ENCODE data around the gene KCNJ13. TPM values are rescaled to one million over a fixed set of nuclear protein-coding genes. Genes with fewer than 3 reads are reported as not detected.
"Not testable (repeated sequence)": the region's sequence is repeated elsewhere in the genome, so short reads cannot be mapped to it uniquely, and the experiment has no call there.

KCNJ13 gene
- total and polyA plus RNA-seq, 5 donors: not detected

DNA sequence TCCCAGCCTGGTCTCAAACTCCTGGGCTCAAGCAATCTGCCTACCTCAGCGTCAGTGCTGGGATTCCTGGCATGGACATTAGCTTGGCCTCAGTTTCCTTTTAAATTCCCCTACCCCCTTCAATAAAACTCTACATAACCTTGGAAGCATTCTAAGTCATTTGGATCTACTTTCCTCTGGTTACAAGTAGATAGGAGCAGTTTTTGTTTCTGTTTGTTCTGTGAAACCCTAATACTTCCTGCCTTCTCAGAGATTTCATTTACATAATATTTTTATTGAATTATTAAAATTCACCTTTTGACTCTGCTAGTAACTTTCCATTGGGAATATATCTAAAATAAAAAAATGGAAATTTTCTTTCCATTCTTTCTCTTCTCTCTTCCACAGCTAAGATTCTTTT, 53.3 kb downstream of the KCNJ13 start:
- intact Hi-C loops (cut with DNase I): no loop called here
- Histone ChIP-seq H3K9me3 (ENCODE audit: control insufficient read depth, low read length) (no peaks in the 10 kb centered on the region), H3K27me3 (ENCODE audit: control insufficient read depth, insufficient read depth) (no peaks in the 10 kb centered on the region), H3K4me3 (ENCODE audit: low read length) (no peak overlapping the region), H3K4me1 (ENCODE audit: control insufficient read depth, insufficient read depth, low read length) (peaks cover 2% of the 10 kb centered on the region), H3K27ac (ENCODE audit: low read length) (no peak overlapping the region)
- WGBS: 83% methylated on average over 1 of the region's 1 CpG
- no peak for DNase-seq
- ATAC-seq: no peak

DNA sequence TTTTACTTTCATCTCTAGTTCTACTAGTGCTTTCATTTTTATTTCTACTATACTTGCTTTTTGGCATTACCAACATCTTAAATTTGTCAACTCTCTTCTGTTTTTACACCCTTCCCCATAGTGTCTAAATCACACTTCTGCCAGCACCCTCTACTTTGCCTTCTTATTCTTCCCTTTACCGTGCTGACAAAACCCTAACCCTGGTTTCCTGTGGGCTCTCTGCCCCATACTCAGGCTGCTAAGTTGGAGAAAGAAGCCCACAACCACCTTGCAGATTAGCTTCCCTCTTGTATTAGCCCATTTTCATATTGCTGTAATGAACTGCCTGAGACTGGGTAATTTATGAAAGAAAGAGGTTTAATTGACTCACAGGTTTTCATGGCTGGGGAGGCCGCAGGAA, 54.5 kb downstream of the KCNJ13 start:
- no peak for ATAC-seq
- WGBS: 72% methylated on average over 2 of the region's 2 CpGs
- Histone ChIP-seq H3K4me3 (ENCODE audit: low read length) (no peak overlapping the region), H3K27me3 (ENCODE audit: control insufficient read depth, insufficient read depth) (no peaks in the 10 kb centered on the region), H3K9me3 (ENCODE audit: control insufficient read depth, low read length) (no peaks in the 10 kb centered on the region), H3K27ac (ENCODE audit: low read length) (no peak overlapping the region), H3K4me1 (ENCODE audit: control insufficient read depth, insufficient read depth, low read length) (peaks cover 2% of the 10 kb centered on the region)
- intact Hi-C loops (cut with DNase I): no loop called here
- no peak for DNase-seq

DNA sequence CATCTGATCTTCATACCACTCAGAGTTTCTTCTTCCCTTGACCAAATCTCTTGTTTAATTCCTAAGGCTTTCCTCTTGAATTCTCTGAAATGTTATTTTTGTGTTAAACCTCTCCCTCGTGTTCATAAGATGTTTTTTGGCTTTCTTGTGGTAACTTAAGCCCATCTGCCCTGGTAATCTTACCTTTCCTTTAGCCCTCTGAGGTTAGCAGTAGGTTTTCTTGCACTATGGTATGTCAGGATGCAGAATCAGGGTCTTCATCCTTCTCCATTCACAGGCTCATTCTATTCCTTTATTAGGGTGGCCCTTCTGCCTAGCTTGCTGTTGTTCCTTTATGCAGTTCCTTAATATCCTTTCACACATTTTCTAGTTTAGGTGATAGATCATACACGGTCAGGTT, 55.1 kb downstream of the KCNJ13 start:
- peaks cover 2% of the 10 kb centered on the region for H3K4me1 ChIP-seq (ENCODE audit: control insufficient read depth, insufficient read depth, low read length)
- intact Hi-C loops (cut with DNase I): no loop called here
- H3K4me3 ChIP-seq (ENCODE audit: low read length): no peak overlapping the region
- H3K9me3 ChIP-seq (ENCODE audit: control insufficient read depth, low read length): no peaks in the 10 kb centered on the region
- no peaks in the 10 kb centered on the region for H3K27me3 ChIP-seq (ENCODE audit: control insufficient read depth, insufficient read depth)
- no peak overlapping the region for H3K27ac ChIP-seq (ENCODE audit: low read length)
- no peak for DNase-seq
- no peak for ATAC-seq
- 86% methylated on average over 2 of the region's 2 CpGs for WGBS

DNA sequence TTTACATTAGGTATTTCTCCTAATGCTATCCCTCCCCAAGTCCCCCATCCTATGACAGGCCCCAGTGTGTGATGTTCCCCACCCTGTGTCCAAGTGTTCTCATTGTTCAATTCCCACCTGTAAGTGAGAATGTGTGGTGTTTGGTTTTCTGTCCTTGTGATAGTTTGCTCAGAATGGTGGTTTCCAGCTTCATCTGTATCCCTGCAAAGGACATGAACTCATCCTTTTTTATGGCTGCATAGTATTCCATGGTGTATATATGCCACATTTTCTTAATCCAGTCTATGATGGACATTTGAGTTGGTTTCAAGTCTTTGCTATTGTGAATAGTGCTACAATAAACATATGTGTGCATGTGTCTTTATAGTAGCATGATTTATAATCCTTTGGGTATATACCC, 56.3 kb downstream of the KCNJ13 start:
- H3K9me3 ChIP-seq (ENCODE audit: control insufficient read depth, low read length); DNase-seq; ATAC-seq; H3K27me3 ChIP-seq (ENCODE audit: control insufficient read depth, insufficient read depth); intact Hi-C loops (cut with DNase I); H3K27ac ChIP-seq (ENCODE audit: low read length); H3K4me1 ChIP-seq (ENCODE audit: control insufficient read depth, insufficient read depth, low read length); H3K4me3 ChIP-seq (ENCODE audit: low read length): not testable (repeated sequence)

Other genes starting within 250 kb of the KCNJ13 start
- gene CHRNG, start 236.9 kb downstream of the KCNJ13 start, total RNA-seq: not detected
- gene CHRNG, start 236.9 kb downstream of the KCNJ13 start, polyA plus RNA-seq: not detected
- gene TIGD1, start 226.0 kb downstream of the KCNJ13 start, total RNA-seq: 1 to 10 TPM; 2.6 to 3.3 (median 3.2) TPM
- 1.9 TPM for gene TIGD1, start 226.0 kb downstream of the KCNJ13 start, polyA plus RNA-seq
- 10 to 100 TPM; 32.1 to 49.4 (median 45.9) TPM for gene EIF4E2, start 225.9 kb downstream of the KCNJ13 start, total RNA-seq
- gene EIF4E2, start 225.9 kb downstream of the KCNJ13 start, polyA plus RNA-seq: 32.3 TPM
- 10 to 100 TPM in 2 of 4 donors, 1 to 10 TPM in 2; 6.4 to 14.4 (median 9.6) TPM for gene EFHD1, start 143.0 kb downstream of the KCNJ13 start, total RNA-seq
- 14.7 TPM for gene EFHD1, start 143.0 kb downstream of the KCNJ13 start, polyA plus RNA-seq
- gene GIGYF2, start 79.2 kb downstream of the KCNJ13 start, total RNA-seq: 10 to 100 TPM; 60.4 to 68.2 (median 63.8) TPM
- gene GIGYF2, start 79.2 kb downstream of the KCNJ13 start, polyA plus RNA-seq: 21.6 TPM
- gene SNORC, start 93.7 kb upstream of the KCNJ13 start, total RNA-seq: 1 to 10 TPM in 3 of 4 donors, under 1 TPM in 1; 0.86 to 1.9 (median 1.3) TPM
- 0.59 TPM for gene SNORC, start 93.7 kb upstream of the KCNJ13 start, polyA plus RNA-seq
- gene NGEF, start 236.7 kb upstream of the KCNJ13 start, total RNA-seq: 1 to 10 TPM; 2.2 to 4.2 (median 3.3) TPM
- gene NGEF, start 236.7 kb upstream of the KCNJ13 start, polyA plus RNA-seq: 1.5 TPM